NAMALWA (cell line): ENCODE measurements around the gene MAP3K12.
"Not testable (repeated sequence)": the region's sequence is repeated elsewhere in the genome, so short reads cannot be mapped to it uniquely, and the experiment has no call there.

Experiments used
- DNase-seq: peaks from one replicate; pipeline ENCODE4 v3.0.0-alpha.2; 2015; ENCODE audit warnings: low spot score

The MAP3K12 gene

DNA sequence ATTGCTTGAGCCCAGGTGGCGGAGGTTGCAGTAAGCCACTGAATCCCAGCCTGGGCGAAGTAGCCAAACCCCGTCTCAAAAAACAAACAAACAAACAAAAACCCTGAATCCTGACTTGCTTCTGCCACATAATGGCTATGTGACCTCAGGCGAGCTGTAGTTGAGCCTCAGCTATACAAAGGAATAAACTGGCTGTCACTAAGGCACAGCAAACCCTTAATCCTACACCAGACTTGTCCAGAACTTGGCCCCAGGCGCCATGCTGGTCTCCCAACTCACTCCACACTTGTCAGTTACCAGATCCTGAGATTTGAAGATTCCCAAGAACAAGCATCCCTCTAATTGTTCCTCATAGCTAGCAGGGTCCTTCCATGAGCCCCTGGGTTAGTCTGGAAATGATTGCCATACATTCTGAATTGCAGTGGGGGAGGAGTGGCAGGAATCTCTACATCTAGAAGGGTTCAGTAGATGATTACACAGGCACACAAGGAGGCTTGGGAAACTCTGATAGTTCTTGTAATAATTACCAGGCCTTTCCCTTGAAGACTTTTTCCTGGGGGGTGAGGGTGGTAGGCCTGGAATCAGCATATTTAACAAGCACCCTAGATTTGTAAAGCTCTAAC lies 9.9 kb downstream of the MAP3K12 start:
- no peak for DNase-seq

DNA sequence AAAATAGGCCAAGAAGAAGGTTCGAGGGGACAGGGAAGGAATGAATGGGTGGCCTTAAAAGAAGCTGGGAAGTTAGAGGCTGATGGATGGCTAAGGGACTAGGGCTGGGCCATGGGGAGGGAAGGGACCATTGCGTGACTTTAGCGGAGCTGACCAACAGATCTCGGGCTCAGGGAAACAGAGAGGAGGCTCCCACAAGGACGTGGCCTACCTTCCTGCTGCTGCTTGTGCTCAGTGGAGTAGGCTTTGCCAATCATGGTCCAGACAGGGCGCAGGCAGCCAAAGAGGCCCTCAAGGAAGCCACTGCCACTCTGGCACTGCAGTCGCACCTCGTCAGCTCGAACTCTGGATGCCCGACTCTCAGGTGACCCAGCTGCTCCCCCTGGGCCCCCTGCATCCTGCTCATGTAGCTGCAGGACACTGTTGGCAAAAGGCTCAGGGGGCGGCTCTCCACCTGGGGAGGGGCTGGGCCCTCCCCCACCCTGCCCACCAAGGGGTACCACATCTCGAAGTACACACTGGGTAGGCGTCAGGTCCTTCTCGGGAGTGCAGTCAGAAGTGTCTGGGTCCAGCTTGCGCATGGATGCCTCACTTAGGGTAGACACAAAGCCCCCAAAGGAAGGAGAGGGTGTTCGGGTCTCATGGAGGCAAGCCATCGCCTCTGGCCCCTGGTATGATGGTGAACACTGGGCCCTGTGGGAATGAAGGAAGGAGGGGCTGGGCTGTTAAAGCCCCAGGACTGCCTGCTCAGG lies 12.3 kb downstream of the MAP3K12 start:
- DNase-seq: no peak

DNA sequence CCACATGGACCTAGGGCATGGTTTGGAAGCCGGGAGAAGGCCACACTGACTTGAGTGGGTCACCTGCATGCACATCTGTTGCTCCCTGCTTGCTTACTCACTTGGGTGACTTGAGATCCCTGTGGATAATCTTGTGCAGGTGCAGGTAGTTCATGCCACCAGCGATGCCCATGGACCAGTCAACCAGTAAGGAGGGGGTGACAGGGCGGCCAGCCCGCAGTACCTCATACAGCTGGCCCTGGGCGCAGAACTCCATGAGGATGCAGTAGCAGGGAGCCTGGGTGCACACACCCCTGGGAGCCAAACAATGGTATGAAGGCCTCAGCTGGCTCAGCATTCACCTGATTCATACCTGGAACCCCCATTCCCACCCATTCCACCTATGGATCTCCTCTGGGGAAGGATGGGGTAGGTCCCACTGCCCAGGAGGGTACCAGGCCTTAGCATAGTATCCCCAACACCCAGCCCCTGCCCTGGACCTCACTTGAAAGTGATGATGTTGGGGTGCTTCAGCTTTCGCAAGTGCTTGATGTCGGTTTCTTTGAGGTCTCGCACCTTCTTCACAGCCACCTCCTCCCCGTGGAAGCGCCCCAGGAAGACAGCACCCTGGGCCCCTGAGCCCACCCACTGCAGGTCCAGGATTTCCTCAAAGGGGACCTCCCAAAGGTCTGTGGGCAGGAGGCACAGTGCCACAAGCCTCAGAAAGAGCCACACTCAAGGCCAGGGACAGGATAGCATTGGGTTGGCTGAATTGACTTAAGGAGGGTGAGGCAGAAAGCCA lies 13.1 kb downstream of the MAP3K12 start:
- DNase-seq: no peak

DNA sequence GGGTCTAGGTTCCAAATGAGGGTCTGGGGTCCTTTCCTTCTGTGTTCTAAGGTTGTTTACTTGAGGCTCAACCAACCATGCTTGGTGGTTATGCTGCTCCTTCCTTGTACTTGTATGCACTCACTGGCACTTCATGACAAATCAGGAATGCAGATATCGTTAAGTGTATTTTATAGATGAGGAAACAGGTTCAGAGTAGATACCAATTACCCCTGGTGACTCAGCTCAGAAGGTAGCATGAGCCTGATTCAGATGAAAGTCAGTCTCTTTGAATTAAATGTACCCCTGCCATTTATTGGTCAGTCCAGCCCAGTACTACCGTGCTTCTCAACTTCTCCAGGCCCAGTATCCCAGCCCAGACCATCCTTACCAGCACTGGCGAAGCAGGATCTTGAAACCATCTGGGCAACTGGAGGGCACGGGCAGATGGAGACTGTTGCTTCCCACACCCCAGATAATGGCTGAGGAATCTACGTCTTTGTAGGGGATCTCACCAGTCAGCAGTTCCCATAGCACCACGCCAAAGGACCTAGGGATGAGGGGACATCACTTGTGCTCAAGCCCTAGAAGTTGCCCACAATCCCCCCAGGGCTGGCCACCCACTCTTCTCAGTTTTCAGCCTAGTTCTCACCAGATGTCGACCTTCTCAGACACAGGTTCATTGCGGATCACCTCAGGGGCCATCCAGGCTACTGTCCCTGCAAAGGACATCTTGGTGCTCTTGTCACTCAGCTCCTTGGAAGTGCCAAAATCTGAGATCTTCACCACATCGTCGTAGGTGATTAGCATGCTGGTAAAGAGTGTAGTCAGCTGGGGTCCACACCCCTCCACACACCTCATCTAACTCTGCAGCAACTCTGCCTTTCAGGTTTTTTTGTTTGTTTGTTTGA lies 14.3 kb downstream of the MAP3K12 start:
- no peak for DNase-seq

DNA sequence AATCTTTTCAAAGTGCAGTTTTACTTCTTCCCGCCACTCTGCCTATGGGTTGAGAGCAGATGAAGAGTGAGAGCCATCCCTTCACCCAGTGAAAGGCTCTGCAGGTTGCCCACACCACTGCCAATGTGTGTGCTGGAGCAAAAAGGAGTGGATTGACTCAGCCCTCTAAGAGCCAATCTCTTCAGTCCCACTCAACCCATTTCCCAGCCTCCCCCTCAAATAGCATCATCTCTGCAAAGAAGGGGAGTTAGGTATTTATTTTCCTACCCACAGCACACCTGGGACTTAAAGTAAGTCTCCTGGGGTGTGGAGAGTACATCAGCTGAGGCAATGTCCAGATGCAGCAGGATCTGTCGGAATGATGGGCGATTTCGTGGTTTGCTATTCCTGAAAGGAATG lies 15.3 kb downstream of the MAP3K12 start:
- DNase-seq: no peak

DNA sequence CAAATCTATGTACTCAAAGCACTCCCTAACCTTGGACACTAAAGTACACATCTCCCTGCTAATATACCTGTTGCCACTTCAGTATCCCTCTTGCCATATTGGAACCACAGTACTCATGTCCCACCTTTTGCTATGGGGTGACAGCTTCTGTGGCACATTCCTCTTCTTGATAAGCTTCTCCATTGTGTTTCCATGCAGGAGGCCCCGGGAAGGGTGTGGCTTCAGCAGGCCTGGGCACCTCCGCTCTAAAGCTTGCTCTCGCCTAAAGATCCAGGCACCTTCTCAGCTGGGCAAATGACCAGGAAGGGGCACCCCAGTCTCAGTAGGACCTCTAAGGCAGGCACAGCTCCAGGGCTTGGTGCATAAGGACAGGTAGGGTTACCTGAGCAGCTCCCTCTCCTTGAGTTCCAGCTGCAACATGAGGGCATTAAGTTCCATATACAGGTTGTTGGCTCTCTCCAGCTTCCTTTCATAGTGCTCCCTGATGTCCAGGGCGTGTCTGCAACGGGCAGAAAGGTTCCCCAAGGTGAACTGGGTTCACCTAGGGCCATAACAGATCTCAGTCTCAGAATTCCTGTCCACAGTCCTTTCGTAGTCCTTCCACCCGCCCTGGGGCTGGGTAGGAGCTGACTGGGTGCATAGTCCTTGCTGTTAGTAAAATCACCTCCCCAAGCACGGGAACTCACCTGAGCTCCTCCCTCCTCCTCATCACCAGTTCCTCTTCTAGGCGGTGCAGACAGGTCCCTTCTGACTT lies 15.9 kb downstream of the MAP3K12 start:
- no peak for DNase-seq

DNA sequence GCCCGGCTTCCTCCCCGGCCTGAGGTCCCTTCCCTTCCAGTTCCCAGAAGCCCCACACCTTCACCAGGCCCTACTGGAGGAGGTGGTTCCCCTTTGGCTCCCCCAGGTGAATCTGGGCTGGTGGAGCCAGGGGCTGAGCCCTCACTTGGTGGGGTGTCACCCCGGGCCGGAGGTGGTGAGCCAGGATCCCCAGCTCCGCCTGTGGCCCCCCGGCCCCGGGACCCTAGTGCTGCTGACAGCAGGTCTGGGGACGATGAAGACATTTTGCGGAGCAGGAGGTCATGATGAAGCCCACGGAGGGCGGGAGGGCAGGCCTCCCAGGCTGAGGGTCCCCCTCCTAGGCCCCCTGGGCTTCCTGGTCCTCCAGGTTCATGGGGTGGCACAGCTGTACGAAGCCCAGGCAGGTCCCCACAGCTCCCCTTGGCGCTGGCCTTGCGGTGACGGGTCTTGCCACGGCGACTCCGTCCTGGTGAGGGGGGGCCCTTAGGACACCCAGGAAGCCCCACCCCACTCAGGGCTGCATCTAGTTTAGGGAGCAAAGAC lies 16.6 kb downstream of the MAP3K12 start:
- no peak for DNase-seq

DNA sequence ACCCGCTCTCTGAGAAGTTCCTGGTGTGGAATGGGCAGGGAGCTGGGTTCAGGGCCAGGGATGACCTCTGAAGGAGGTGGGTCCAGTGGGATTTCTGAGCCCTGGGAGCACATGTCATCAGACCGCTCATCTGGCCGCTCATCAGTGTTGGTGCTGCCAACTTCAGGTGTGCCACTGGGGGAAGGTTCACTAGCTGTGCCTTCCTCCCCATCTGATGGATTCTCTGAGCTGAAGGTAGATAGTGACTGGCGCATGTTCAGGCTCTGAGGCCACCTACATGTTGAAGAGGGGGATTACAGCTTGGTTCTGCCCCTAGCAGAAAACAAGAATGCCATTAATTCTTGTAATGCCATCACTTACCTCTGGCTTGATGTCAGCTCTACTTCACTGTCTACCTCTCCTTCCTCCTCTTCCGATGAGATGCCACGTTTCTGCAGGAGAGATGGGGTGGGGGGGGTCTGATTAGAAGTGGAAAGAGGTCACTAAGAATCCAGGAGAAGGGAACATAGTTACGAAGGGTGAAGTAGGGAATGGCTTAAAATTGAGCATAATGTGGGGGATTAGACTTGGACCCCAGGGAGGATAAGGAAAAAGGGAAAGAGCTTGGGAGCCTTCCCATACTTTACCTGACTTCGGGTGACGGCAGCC lies 17.2 kb downstream of the MAP3K12 start:
- DNase-seq: peak; percentile 81

DNA sequence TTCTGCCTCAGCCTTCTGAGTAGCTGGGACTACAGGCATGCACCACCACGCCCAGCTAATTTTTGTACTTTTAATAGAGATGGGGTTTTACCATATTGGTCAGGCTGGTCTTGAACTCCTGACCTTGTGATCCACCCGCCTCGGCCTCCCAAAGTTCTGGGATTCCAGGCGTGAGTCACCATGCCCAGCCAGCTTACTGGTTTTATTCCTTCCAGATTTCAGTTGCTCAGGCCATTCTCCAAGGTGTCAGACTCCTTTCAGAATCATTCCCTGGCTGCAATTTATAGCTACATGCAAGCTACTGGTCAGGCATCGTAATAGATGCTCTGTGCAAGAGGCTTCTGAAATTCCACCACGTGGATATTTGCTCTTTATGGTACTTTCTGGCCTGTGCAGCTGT lies 17.8 kb downstream of the MAP3K12 start:
- DNase-seq: not testable (repeated sequence)

DNA sequence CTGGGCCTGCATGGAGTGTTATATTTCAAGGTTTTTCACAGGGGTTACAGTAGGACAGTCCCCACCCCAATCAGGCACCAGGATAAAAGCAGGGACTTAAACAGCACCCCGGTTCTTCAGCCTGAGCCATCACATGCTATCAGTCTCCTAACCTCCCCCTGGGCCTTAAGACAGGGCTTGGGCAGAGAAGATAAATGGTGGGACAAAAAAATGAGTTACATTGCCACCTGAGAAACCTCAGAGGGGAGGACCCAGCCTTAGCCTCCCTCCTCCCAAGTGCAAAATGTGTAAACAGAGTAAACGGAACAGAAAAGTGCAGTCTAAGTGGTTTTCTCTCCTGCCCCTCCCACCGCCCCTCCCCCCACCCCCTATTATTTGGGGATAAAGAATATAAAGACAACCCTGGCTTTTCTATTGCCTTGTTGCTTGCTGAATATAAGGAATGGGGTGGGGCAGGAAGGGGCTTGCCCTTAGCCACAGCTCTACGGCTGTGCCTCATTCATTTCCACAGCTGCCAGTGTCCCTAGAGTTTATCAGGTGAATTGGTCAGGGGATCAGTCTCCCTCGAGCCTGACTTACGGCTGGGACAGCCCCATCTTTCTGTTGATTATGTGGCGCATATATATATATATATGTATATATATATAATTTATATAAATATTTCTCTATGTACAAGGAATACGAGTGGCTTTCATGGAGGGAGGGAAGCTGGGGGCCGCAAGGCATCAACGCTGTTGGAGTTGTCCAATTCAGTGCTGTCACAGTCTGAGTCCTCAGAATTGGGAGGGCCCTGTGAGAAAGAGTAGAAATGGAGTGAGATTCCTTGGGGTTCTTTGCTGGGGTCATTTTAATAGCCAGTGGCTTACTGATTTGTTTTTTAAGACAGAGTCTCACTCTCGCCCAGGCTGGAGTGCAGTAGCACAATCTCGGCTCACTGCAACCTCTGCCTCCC lies 18.5 kb downstream of the MAP3K12 start:
- DNase-seq: no peak

DNA sequence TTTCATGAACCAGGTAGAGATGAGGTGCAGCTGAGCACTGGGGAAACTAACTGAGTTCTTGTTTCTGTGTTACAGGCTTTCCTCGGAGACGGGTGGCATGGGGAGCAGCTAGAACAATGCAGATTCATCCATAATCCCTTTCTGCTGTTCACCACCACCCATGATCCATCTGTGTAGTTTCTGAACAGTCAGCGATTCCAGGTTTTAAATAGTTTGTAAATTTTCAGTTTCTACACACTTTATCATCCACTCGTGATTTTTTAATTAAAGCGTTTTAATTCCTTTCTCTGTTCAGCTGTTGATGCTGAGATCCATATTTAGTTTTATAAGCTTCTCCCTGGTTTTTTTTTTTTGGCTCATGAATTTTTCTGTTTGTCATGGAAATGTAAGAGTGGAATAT lies 19.9 kb downstream of the MAP3K12 start:
- DNase-seq: no peak

DNA sequence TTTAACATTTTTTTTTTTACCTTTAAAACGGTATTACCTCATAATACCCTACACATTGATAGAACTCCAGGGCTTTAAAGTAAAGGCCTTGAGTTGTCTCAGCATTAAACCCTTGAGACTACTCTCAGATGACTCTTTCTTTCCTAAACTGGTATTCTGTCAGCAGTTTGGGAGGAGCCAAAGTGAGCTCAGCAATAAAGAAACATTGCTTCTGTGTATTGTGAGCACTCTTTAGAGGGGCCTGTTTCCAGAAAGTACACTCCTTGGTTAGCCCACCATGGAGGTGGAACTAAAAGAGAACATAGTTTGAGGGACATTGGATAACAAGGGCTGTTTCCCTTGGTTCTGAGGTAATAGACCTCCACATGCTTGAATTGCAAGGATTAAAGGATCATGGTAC lies 20.4 kb downstream of the MAP3K12 start:
- no peak for DNase-seq

DNA sequence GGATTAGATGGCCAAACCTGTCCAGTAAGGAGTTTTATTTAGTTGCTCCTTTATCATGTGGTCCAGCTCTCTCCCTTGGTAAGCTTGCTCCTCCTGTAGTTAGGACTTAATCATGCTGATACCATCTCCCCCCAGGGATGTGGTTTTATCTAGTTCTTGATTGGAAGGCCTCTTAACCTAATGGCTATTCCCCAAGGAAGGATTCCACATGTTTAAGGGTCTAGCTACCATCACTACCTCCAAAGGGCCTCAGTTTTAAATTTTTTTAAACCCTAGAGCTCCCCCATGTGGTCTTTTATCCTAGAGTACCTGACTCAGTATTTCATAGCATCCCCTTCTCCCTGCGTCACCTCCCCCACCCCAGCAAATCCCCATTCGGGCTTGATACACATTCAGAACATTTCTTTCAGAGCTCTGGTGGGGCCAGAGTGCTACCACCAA lies 22.5 kb downstream of the MAP3K12 start:
- peak; percentile 68 for DNase-seq

DNA sequence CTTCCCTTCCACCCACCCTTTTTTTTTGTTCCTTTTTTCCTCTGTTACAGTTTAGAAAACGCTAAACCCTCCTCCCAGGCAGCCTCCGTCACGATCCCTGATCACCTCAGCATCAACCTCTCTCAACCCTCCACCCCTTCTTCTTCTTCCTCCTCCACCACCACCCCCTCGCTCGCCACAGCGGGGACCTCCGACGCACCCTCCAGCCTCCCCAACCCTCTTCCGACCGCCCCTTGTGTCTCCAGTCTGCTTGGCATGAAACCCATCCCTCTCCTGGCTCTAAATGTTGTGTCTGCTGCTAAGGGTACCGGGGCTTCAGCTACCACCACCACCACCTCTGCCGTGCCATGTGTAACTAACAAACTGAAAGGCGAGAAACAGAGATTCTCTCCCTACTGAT lies 24.4 kb downstream of the MAP3K12 start:
- DNase-seq: no peak

DNA sequence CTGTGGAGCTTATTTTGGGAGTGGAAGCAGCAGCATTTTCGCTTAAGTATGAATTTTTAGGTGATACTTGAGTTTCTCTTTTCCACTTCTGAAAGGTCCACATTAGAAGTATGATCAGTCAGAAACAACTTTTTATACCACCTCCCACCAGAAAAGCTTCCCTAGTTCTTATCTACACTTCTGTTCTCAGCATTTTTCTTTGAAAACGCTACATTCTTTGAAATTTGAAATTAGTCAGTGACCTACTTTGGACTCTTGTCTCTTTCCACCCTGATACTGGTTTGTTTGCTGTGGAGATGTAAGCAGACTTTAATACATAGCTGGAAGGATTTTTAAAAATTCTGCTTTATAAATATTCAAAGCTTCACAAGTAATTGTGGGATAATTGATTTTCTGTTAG lies 25.2 kb downstream of the MAP3K12 start:
- DNase-seq: no peak

DNA sequence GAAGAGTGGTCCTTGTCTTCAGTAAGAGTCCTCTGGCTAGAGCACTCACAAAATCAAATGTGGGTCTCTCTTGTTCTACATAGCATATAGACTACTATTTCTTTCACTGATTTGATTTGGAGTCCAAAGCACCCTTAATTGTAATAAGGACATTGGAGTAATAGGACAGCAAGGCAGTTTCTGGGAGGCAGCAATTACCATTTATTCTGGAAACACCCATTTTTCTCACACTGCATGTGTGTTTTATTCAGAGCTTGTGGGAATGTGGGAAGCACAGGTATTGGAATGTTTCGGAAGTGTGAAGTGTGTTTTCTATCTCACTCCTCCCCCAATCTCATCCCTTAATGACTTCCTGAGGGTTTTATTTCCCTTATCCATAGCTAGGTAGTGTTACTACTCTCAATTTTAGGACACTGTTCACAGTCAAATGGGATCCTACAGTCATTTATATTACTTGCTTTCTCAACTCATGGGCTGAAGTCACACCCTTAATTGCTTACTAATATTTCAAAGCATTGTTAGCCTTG lies 27.1 kb downstream of the MAP3K12 start:
- no peak for DNase-seq

DNA sequence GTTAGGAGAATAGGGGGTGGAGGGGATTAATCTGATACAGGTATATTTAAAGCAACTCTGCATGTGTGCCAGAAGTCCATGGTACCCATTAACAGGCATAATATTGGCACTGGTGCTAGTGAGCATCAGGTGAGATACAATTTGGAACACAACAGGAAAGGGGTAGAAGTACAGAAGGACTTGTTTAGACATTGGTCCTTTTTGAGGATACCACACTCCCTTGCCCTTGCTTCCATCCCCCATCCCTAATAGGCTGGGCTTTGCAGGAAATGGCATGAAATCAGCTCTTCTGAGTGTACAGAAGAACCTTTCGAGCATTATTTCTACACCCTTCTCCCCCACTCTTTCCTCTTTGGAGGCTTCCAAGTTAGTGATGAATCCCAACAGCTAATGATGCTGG lies 31.0 kb downstream of the MAP3K12 start:
- DNase-seq: no peak

DNA sequence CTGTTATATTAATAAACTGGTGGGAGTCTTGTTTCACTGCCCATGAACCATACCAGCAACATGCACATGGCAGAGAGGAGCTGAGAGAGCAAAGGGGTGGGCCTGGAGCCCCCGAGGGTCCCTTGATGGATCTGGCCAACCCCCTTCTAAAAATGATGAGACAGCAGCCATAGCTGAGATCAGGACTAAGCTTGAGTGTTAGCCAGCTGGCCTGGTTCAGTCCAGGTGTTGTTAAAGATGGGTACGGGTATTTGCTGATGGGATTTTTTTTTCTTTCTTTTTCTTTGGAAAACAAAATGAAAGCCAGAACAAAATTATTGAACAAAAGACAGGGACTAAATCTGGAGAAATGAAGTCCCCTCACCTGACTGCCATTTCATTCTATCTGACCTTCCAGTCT lies 31.4 kb downstream of the MAP3K12 start:
- DNase-seq: no peak

DNA sequence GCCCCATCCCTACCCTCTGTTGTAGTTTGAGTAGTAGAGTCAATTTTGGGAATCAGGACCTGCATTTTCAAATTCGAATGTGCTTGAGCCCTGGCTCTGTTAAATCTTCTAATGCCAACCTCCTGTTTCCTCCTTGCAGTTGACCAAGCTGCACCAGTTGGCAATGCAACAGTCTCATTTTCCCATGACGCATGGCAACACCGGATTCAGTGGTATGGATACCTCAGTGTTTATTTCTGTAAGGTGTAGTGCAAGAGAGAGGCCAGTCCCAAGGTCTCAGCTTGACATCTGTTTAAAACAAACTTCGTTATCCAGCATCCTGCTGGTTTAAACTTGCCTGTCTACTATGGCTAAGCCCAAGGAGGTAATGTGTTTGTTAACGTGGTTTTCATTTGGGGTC lies 32.2 kb downstream of the MAP3K12 start:
- no peak for DNase-seq
